ENCODE data around the gene MYCN.

DNA sequence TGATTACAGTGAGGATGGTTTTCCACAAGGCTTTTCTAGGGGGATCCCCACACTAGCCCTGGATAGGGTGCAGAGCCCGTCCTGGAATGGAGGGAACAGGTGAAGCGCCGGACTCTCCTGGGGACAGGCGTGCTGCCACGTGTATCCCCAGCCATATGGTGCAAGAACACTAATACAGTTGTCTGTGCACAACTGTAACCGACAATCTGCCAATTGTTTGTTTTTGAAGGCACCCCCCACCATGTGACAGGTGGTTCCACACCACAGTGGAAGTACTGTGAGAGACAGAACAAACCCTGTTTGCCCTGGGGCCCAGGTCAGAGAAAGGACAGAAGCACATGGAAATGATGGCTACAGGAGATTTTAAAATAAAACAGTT lies 52.9 kb downstream of the MYCN start:
- no peak for TF ChIP-seq POLR2A (IDR thresholded peaks at IDR 0.05)
- TF ChIP-seq, protein P1, sequence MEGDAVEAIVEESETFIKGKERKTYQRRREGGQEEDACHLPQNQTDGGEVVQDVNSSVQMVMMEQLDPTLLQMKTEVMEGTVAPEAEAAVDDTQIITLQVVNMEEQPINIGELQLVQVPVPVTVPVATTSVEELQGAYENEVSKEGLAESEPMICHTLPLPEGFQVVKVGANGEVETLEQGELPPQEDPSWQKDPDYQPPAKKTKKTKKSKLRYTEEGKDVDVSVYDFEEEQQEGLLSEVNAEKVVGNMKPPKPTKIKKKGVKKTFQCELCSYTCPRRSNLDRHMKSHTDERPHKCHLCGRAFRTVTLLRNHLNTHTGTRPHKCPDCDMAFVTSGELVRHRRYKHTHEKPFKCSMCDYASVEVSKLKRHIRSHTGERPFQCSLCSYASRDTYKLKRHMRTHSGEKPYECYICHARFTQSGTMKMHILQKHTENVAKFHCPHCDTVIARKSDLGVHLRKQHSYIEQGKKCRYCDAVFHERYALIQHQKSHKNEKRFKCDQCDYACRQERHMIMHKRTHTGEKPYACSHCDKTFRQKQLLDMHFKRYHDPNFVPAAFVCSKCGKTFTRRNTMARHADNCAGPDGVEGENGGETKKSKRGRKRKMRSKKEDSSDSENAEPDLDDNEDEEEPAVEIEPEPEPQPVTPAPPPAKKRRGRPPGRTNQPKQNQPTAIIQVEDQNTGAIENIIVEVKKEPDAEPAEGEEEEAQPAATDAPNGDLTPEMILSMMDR (IDR thresholded peaks at IDR 0.05) = no peak
